BLaER1 treated with 17β-estradiol and CSF1 and Interleukin-3, amounts not matched to agents 10 nM and 100 nM (cell line): ENCODE measurements around the gene CCDC187.

Source experiments
- H3K27ac ChIP-seq, 11 experiments: shearing (Covaris generic); formaldehyde crosslinking; 2 replicates each; pipeline ENCODE4 v1.8.1; 2022
- H3K27me3 ChIP-seq, 11 experiments: shearing (Covaris generic); formaldehyde crosslinking; 2 replicates each; pipeline ENCODE4 v1.8.1; 2022
- H3K36me3 ChIP-seq, 11 experiments: shearing (Covaris generic); formaldehyde crosslinking; 2 replicates each; pipeline ENCODE4 v1.8.1; 2022
- H3K4me1 ChIP-seq, 10 experiments: shearing (Covaris generic); formaldehyde crosslinking; 2 replicates each; pipeline ENCODE4 v1.8.1; 2022
- H3K4me2 ChIP-seq, 11 experiments: shearing (Covaris generic); formaldehyde crosslinking; 2 replicates each; pipeline ENCODE4 v1.8.1; 2022
- H3K4me3 ChIP-seq, 10 experiments: shearing (Covaris generic); formaldehyde crosslinking; 2 replicates each; pipeline ENCODE4 v1.8.1; 2022
- H3K9ac ChIP-seq, 11 experiments: shearing (Covaris generic); formaldehyde crosslinking; 2 replicates each; pipeline ENCODE4 v1.8.1; 2022
- H3K9me3 ChIP-seq, 11 experiments: shearing (Covaris generic); formaldehyde crosslinking; replicated peaks in 1 of 11; 2 replicates each; pipeline ENCODE4 v1.8.1; 2022
- H4K20me1 ChIP-seq, 11 experiments: shearing (Covaris generic); formaldehyde crosslinking; 2 replicates each; pipeline ENCODE4 v1.8.1; 2022
- Cebpa-rat ChIP-seq, 11 experiments: shearing (Covaris generic); IDR thresholded peaks; 2 replicates each; pipeline ENCODE4 v1.8.1; 2022

Gene CCDC187

GRCh38 chr9:136205707-136205992 lies 98.2 kb downstream of the CCDC187 start:
- Histone ChIP-seq H3K4me2 (no peak overlapping the region), H3K27ac (no peak overlapping the region), H3K27me3 (peaks cover 52 to 59% (median 55%) of the 10 kb centered on the region in 11 experiments), H4K20me1 (peaks cover 0 to 96% (median 82%) of the 10 kb centered on the region in 11 experiments; a peak in 18 of 22 replicates), H3K4me1 (peaks cover 0 to 15% (median 5%) of the 10 kb centered on the region in 10 experiments; a peak in 9 of 20 replicates), H3K9me3 (peaks cover 0 to 8% (median 0%) of the 10 kb centered on the region in 11 experiments; a peak in 1 of 22 replicates), H3K9ac (no peak overlapping the region), H3K4me3 (no peak overlapping the region), H3K36me3 (peaks cover under 1 to 46% (median 31%) of the 10 kb centered on the region in 11 experiments; a peak in 21 of 22 replicates)
- no peak for TF ChIP-seq Cebpa-rat (IDR thresholded peaks at IDR 0.05)

DNA sequence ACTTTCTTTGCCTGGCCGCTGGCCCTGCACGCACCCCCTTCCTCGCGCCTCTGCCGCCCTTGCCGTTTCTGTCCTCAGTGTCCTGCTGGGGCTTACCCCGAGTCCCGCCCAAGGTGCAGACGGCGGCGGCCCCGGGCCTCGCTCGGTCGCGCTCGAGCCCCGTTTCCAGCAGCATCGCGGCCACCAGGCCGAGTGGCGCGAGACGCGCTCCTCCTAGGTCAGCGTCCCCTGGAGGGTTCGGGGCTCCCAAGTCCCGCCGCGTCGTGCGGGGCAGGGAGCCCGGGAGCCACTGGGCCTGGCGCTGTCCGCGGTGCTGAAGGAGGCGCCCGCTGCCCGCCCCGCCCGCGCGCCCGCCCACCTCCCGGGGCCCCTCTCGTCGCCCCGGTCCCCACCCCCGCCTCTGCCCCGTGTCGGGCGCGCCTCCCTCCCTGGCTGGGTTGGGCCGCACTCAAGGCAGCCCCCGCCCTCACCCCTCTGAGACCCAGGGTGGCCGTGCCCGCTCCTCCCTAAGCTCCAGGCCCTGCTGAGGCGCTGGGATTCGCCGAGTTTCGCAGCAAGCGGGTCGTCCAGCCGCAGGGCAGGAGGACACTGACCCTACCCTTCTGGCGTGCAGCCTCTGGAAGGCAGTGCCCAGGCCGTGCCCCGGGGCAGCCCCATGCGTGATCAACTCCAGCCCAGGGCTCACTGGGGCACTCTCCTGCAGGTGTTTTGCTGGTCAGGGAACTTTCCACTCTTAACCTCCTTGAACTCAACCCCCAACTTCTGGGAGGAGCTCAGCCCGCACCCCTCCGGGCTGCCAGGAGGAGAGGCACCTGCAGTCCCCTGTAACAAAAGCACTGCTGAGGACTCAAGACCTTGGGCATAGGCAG lies 98.8 kb downstream of the CCDC187 start, which contains the start of gene LHX3:
LHX3 (minus strand) TSS at position 291 of the 869 bp plus-strand sequence; CDS start at position 175, 116 bp downstream.
- Histone ChIP-seq H3K27me3 (peaks cover 58 to 65% (median 60%) of the 10 kb centered on the region in 11 experiments), H3K9ac (no peak within 1 kb of the TSS), H3K27ac (no peak within 1 kb of the TSS), H3K36me3 (peaks cover 0 to 41% (median 27%) of the 10 kb centered on the region in 11 experiments; a peak in 21 of 22 replicates), H4K20me1 (peaks cover 0 to 97% (median 83%) of the 10 kb centered on the region in 11 experiments; a peak in 18 of 22 replicates), H3K4me1 (peaks cover 0 to 15% (median 5%) of the 10 kb centered on the region in 10 experiments; a peak in 9 of 20 replicates), H3K4me3 (no peak within 1 kb of the TSS), H3K4me2 (no peak within 1 kb of the TSS), H3K9me3 (peaks cover 0 to 11% (median 0%) of the 10 kb centered on the region in 11 experiments; a peak in 2 of 22 replicates)
- TF ChIP-seq Cebpa-rat (IDR thresholded peaks at IDR 0.05): no peak

DNA sequence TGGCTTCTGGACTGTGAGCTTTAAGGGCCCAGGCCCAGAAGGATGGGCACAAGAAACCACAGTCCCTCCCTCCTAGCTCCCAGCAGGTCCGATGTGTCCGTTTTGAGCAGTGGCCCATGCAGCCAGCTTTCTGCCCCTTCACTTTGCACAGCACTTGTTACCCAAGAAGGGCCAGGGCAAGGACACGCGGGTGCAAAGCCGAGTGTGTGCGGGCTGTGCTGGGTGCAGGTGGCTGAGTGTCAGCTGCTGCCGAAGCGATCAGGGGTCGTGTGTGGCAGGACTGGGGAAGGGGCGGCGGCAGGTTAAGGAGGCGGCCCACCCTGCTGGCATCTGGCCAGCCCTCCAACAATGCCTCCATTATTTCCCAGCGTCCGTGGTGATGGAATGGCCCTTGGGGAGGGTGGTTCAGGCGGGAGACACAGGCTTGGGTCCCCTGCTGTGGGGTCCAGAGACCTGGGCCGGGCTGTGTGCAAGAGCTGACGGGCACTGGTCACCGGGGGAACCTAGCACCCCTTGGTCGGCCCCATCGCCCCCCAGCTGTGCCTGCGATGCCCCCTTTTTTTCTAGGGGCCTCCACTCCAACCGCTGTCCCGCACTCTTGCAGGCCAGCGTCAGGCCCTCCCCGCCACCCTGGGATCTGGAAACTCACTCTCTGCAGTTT lies 99.6 kb downstream of the CCDC187 start:
- Histone ChIP-seq H4K20me1 (peaks cover 0 to 97% (median 78%) of the 10 kb centered on the region in 11 experiments; a peak in 18 of 22 replicates), H3K4me2 (no peak overlapping the region), H3K4me1 (peaks cover 0 to 15% (median 5%) of the 10 kb centered on the region in 10 experiments; a peak in 9 of 20 replicates), H3K36me3 (peaks cover 0 to 33% (median 19%) of the 10 kb centered on the region in 11 experiments; a peak in 20 of 22 replicates), H3K27ac (no peak overlapping the region), H3K9me3 (peaks cover 0 to 17% (median 5%) of the 10 kb centered on the region in 11 experiments; a peak in 11 of 22 replicates), H3K9ac (no peak overlapping the region), H3K27me3 (peaks cover 66 to 73% (median 68%) of the 10 kb centered on the region in 11 experiments), H3K4me3 (no peak overlapping the region)
- no peak for TF ChIP-seq Cebpa-rat (IDR thresholded peaks at IDR 0.05)

- Histone ChIP-seq H3K9me3 (peaks cover 0 to 19% (median 7%) of the 10 kb centered on the region in 11 experiments; a peak in 11 of 22 replicates), H4K20me1 (peaks cover 0 to 91% (median 71%) of the 10 kb centered on the region in 11 experiments; a peak in 18 of 22 replicates), H3K9ac (no peak overlapping the region), H3K27ac (no peak overlapping the region), H3K4me3 (no peak overlapping the region), H3K27me3 (peaks cover 72 to 80% (median 75%) of the 10 kb centered on the region in 11 experiments), H3K36me3 (peaks cover 0 to 26% (median 12%) of the 10 kb centered on the region in 11 experiments; a peak in 18 of 22 replicates), H3K4me1 (peaks cover 0 to 15% (median 5%) of the 10 kb centered on the region in 10 experiments; a peak in 9 of 20 replicates), H3K4me2 (no peak overlapping the region)
- TF ChIP-seq Cebpa-rat (IDR thresholded peaks at IDR 0.05): no peak
Observed at GRCh38 chr9:136203408-136204144, 100.3 kb downstream of the CCDC187 start.

DNA sequence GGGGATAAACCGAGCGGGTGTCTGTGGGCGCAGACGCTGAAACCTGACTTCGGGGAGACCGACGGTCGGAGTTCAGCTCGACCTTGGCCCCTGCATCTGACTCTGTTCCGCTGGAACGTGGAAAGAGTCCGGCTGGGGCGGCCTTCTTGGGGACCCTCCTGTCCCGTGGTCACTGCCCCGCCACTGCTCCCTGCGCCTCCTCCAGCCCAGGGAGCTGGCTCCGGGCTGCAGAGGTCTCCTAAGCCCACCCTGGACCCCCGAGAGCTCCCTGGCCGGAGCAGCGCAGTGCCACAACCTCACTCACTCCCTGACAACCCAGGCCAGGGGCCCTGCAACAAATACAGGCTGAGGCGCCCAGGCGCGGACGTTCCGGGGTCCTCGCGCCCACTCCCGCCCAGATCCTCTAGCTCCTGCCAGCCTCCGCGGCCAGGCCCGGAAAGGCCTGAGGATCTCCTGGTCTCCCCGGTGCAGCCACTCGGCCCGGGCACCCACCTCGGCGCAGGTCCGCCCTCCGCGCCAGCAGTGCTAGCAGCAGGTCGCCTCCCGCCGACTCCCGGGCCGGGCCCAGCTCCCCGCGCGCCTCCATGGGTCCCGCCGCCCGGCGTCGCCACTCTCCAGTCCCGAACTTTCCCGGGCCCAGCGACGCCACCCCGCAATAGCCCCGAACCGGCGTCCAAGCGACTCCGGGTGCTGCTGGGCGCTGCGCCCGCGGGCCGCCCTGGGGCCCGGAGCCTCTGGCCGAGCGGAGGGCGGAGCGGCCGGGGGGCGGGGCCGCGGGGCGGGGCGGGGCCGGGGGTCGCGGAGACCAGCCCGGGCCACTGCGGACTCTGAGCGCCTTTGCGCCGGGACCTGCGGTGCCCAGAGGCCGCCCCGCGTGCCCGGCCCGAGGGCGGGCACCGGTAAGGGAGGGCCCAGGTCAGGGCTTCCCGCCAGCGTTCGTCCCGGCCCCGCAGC lies 101.2 kb downstream of the CCDC187 start:
- peaks cover 80 to 88% (median 83%) of the 10 kb centered on the region in 11 experiments for H3K27me3 ChIP-seq
- no peak for TF ChIP-seq Cebpa-rat (IDR thresholded peaks at IDR 0.05)
- H3K27ac ChIP-seq: no peak overlapping the region
- peaks cover 0 to 14% (median 4%) of the 10 kb centered on the region in 10 experiments; a peak in 9 of 20 replicates for H3K4me1 ChIP-seq
- H3K36me3 ChIP-seq: peaks cover 0 to 20% (median 7%) of the 10 kb centered on the region in 11 experiments; a peak in 12 of 22 replicates
- peaks cover 0 to 19% (median 7%) of the 10 kb centered on the region in 11 experiments; a peak in 11 of 22 replicates for H3K9me3 ChIP-seq
- peaks cover 0 to 93% (median 68%) of the 10 kb centered on the region in 11 experiments; a peak in 18 of 22 replicates for H4K20me1 ChIP-seq
- H3K4me3 ChIP-seq: no peak overlapping the region
- no peak overlapping the region for H3K9ac ChIP-seq
- no peak overlapping the region for H3K4me2 ChIP-seq

GRCh38 chr9:136201609-136202453 lies 102.1 kb downstream of the CCDC187 start:
- H3K4me2 ChIP-seq: no peak overlapping the region
- peaks cover 0 to 93% (median 64%) of the 10 kb centered on the region in 11 experiments; a peak in 18 of 22 replicates for H4K20me1 ChIP-seq
- peaks cover 4 to 9% (median 4%) of the 10 kb centered on the region in 10 experiments; a peak in 16 of 20 replicates for H3K4me1 ChIP-seq
- peaks cover 0 to 15% (median 7%) of the 10 kb centered on the region in 11 experiments; a peak in 8 of 22 replicates for H3K36me3 ChIP-seq
- no peak for TF ChIP-seq Cebpa-rat (IDR thresholded peaks at IDR 0.05)
- peaks cover 0 to 19% (median 7%) of the 10 kb centered on the region in 11 experiments; a peak in 11 of 22 replicates for H3K9me3 ChIP-seq
- H3K27ac ChIP-seq: no peak overlapping the region
- peaks cover 89 to 97% (median 92%) of the 10 kb centered on the region in 11 experiments for H3K27me3 ChIP-seq
- H3K4me3 ChIP-seq: no peak overlapping the region
- H3K9ac ChIP-seq: no peak overlapping the region
